ENCODE results near the gene PCDHGA10.
"Not testable (repeated sequence)": the region's sequence is repeated elsewhere in the genome, so short reads cannot be mapped to it uniquely, and the experiment has no call there.

PCDHGA10 gene

DNA sequence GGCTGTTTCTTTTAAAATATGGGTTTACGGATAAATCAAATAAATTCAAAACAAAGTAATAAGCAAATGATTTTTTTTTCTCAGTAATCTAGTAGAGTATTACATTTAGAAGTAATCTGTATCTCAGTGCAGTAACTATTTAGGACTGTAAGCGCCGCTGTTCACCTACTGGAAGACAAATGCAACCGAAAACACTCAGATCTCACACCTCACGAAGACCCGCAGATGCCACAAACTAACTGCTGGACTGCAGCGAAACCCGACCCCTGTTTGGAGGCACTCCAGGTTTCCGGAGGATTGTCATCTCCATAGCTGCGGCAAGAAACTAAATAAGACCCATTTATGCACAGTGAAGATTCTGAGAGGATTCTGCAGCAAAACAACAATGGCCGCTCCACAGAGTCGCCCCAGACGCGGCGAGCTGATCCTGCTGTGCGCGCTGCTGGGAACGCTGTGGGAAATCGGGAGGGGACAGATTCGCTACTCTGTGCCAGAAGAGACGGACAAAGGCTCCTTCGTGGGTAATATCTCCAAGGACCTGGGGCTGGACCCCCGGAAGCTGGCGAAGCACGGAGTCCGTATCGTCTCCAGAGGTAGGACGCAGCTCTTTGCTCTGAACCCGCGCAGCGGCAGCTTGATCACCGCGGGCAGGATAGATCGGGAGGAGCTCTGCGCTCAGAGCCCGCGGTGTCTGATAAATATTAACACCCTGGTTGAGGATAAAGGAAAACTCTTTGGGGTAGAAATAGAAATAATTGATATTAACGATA lies 20.2 kb upstream of the PCDHGA10 start, which contains the start of gene PCDHGA8:
TSS of gene PCDHGA8 (plus strand) at position 205 of the 770 bp plus-strand sequence. CDS start at position 386, 181 bp downstream.
- no peak for DNase-seq (ENCODE audit: low read depth in 2 of 2)

GRCh38 chr5:141393267-141393666 lies 19.5 kb upstream of the PCDHGA10 start:
- no peak for DNase-seq (ENCODE audit: low read depth in 2 of 2)

DNA sequence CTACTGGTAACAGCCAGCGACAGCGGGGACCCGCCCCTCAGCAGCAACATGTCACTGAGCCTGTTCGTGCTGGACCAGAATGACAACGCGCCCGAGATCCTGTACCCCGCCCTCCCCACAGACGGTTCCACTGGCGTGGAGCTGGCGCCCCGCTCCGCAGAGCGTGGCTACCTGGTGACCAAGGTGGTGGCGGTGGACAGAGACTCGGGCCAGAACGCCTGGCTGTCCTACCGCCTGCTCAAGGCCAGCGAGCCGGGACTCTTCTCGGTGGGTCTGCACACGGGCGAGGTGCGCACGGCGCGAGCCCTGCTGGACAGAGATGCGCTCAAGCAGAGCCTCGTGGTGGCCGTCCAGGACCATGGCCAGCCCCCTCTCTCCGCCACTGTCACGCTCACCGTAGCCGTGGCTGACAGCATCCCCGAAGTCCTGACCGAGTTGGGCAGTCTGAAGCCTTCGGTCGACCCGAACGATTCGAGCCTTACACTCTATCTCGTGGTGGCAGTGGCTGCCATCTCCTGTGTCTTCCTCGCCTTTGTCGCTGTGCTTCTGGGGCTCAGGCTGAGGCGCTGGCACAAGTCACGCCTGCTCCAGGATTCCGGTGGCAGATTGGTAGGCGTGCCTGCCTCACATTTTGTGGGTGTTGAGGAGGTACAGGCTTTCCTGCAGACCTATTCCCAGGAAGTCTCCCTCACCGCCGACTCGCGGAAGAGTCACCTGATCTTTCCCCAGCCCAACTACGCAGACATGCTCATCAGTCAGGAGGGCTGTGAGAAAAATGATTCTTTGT lies 18.2 kb upstream of the PCDHGA10 start:
- DNase-seq (ENCODE audit: low read depth in 2 of 2): not testable (repeated sequence)

GRCh38 chr5:141397756-141398551 lies 14.8 kb upstream of the PCDHGA10 start, which contains the start of gene PCDHGB5:
TSS of gene PCDHGB5 (plus strand) at chr5:141397947. CDS start at chr5:141398128, 181 bp downstream.
- not testable (repeated sequence) for DNase-seq (ENCODE audit: low read depth in 2 of 2)

DNA sequence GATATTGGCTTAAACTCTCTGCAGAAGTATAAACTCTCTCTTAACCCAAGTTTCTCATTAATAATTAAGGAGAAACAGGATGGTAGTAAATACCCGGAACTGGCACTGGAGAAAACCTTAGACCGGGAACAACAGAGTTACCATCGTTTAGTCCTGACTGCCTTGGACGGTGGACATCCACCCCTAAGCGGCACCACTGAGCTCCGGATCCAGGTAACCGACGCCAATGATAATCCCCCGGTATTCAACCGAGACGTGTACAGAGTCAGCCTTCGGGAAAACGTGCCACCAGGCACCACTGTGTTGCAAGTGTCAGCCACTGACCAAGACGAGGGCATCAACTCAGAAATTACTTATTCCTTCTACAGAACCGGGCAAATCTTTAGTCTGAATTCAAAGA lies 14.2 kb upstream of the PCDHGA10 start:
- DNase-seq (ENCODE audit: low read depth in 2 of 2): no peak

DNA sequence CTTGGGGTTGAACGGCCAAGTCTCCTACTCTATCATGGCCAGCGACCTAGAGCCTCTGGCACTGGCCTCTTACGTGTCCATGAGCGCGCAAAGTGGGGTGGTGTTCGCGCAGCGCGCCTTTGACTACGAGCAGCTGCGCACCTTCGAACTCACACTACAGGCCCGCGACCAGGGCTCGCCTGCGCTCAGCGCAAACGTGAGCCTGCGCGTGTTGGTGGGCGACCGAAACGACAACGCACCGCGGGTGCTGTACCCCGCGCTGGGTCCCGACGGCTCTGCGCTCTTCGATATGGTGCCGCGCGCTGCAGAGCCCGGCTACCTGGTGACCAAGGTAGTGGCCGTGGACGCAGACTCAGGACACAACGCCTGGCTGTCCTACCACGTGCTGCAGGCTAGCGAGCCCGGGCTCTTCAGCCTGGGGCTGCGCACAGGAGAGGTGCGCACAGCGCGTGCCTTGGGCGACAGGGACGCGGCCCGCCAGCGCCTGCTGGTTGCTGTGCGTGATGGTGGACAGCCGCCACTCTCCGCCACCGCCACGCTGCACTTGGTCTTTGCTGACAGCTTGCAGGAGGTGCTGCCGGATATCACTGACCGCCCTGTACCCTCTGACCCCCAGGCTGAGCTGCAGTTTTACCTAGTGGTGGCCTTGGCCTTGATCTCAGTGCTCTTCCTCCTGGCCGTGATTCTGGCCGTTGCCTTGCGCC lies 13.1 kb upstream of the PCDHGA10 start:
- DNase-seq (ENCODE audit: low read depth in 2 of 2): no peak

GRCh38 chr5:141402553-141403243 lies 10.1 kb upstream of the PCDHGA10 start, which contains the start of gene PCDHGA9:
TSS of gene PCDHGA9 (plus strand) at chr5:141402778. CDS start at chr5:141402953, 175 bp downstream.
- no peak for DNase-seq (ENCODE audit: low read depth in 2 of 2)

DNA sequence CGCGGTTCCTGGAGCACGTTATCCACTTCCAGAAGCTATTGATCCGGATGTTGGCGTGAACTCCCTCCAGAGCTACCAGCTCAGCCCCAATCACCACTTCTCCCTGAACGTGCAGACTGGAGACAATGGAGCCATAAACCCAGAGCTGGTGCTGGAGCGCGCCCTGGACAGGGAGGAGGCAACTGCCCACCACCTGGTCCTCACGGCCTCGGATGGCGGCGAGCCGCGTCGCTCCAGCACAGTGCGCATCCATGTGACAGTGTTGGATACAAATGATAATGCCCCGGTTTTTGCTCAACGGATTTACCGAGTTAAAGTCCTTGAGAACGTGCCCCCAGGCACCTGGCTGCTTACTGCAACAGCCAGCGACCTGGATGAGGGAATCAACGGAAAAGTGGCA lies 9.4 kb upstream of the PCDHGA10 start:
- no peak for DNase-seq (ENCODE audit: low read depth in 2 of 2)

- DNase-seq (ENCODE audit: low read depth in 2 of 2): not testable (repeated sequence)
Observed at GRCh38 chr5:141407790-141408505, 4.8 kb upstream of the PCDHGA10 start, which contains the start of gene PCDHGB6. TSS of gene PCDHGB6 (plus strand) at chr5:141408021. CDS start at chr5:141408203, 182 bp downstream.

- no peak for DNase-seq (ENCODE audit: low read depth in 2 of 2)
Observed at GRCh38 chr5:141409598-141410306, 3.0 kb upstream of the PCDHGA10 start.

DNA sequence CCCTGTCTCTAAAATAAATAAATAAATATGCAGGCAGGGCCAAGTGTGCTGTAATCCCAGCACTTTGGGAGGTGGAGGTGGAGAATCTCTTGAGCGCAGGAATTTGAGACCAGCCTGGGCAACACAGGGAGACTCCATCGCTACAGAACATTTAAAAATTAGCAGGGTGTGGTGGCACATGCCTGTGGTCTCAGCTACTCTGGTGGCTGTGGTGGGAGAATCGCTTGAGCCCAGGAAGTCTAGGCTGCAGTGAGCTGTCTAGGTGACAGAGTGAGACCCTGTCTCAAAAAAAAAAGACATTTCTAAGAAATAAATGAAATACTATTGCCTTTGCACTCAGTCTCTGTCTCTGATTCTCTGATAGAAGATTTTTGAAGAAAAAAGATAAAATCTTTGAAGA lies 1.2 kb upstream of the PCDHGA10 start:
- DNase-seq (ENCODE audit: low read depth in 2 of 2): no peak

DNA sequence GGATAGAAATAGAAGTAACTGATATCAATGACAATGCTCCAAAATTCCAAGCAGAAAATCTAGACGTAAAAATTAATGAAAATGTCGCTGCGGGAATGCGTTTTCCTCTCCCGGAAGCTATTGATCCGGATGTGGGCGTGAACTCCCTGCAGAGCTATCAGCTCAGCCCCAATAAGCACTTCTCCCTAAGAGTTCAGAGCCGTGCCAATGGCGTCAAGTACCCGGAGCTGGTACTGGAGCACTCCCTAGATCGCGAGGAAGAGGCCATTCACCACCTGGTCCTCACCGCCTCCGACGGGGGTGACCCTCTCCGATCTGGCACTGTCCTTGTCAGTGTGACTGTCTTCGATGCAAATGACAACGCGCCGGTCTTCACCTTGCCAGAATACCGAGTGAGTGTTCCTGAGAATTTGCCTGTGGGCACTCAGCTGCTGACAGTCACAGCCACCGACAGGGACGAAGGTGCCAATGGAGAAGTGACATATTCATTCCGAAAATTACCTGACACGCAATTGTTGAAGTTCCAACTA lies 818 bp downstream of the PCDHGA10 start:
- DNase-seq (ENCODE audit: low read depth in 2 of 2): no peak

- not testable (repeated sequence) for DNase-seq (ENCODE audit: low read depth in 2 of 2)
Observed at GRCh38 chr5:141414548-141415274, 1.9 kb downstream of the PCDHGA10 start.

GRCh38 chr5:141415275-141415618 lies 2.5 kb downstream of the PCDHGA10 start:
- not testable (repeated sequence) for DNase-seq (ENCODE audit: low read depth in 2 of 2)

DNA sequence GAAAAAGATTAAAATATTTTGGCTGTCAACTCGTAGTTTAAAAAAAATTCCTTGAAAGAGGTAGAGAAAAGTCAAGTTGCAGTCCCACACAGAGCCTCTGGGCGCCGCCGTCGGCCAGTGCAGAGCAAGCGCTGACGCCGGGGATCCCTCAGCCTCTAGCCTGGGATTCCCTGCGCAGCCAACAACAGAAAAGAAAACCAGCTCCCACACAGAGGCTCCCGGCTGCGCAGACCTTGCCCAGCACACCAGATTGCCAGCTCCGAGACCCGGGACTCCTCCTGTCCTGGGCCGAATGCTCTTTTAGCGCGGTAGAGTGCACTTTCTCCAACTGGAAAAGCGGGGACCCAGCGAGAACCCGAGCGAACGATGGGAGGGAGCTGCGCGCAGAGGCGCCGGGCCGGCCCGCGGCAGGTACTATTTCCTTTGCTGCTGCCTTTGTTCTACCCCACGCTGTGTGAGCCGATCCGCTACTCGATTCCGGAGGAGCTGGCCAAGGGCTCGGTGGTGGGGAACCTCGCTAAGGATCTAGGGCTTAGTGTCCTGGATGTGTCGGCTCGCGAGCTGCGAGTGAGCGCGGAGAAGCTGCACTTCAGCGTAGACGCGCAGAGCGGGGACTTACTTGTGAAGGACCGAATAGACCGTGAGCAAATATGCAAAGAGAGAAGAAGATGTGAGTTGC lies 4.8 kb downstream of the PCDHGA10 start, which contains the start of gene PCDHGB7:
TSS of gene PCDHGB7 (plus strand) at position 184 of the 679 bp plus-strand sequence. CDS start at position 367, 183 bp downstream.
- not testable (repeated sequence) for DNase-seq (ENCODE audit: low read depth in 2 of 2)

DNA sequence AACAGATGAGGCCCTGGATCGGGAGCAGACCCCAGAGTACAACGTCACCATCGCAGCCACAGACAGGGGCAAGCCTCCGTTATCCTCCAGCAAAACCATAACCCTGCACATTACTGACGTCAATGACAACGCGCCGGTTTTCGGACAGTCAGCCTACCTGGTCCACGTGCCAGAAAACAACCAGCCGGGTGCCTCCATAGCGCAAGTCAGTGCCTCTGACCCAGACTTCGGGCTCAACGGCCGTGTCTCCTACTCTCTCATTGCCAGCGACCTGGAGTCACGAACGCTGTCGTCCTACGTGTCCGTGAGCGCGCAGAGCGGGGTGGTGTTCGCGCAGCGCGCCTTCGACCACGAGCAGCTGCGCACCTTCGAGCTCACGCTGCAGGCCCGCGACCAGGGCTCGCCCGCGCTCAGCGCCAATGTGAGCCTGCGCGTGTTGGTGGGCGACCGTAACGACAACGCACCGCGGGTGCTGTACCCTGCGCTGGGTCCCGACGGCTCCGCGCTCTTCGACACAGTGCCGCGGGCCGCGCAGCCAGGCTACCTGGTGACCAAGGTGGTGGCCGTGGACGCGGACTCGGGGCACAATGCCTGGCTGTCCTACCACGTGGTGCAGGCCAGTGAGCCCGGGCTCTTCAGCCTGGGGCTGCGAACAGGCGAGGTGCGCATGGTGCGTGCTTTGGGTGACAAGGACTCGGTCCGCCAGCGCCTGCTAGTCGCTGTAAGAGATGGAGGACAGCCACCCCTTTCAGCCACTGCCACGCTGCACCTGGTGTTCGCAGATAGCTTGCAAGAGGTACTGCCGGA lies 6.5 kb downstream of the PCDHGA10 start:
- no peak for DNase-seq (ENCODE audit: low read depth in 2 of 2)

Data from stimulated activated CD8-positive, alpha-beta memory T cell treated with anti-CD3 and anti-CD28 coated beads, Interleukin-7, amount 100 ng/mL, for 1 hour (primary cell).